Forelimb muscle (tissue), 1 donor: ENCODE data around the gene MAPK1. TPM values are rescaled to one million over a fixed set of nuclear protein-coding genes. Genes with fewer than 3 reads are reported as not detected.
"Not testable (repeated sequence)": the region's sequence is repeated elsewhere in the genome, so short reads cannot be mapped to it uniquely, and the experiment has no call there.

Source experiments
- DNase-seq: peaks from one replicate; pipeline ENCODE4 v3.0.0-alpha.2; 2013; ENCODE audit warnings: low read depth
- polyA plus RNA-seq: library from polyadenylated mRNA; unstranded; fragments of 120-200 nt; gene quantifications from one replicate; pipeline ENCODE4 v1.2.1, GENCODE V29; 2013; ENCODE audit not compliant: insufficient read length

The MAPK1 gene
- polyA plus RNA-seq, 1 donor = 138 TPM

DNA sequence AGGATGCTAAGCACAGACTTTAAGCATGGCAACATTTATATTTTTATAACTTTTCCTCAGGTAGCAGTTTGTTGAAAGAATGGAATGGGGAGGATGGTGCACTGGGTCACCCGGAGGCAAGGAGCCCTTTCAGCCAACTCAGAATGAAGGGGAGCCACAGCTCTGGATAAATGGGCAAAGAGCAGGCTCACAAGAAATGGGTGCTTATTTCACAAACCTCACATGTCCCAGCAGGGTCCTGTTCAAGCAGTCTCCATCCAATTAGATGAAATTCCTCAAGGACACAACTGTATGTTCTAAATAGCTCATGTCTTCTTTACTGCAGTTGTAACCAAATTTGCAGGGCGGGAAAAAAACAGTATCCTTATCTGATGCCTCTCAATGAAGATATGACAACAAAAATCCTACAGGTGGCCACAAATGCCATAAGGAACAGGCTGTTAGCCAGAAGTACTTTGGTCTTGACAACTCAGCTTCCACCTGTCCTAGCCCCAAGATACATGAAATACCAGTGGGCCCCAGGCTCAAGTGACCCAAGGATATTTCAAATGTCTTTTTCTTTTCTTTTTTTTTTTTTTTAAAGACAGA lies 48.2 kb downstream of the MAPK1 start:
- DNase-seq = no peak

DNA sequence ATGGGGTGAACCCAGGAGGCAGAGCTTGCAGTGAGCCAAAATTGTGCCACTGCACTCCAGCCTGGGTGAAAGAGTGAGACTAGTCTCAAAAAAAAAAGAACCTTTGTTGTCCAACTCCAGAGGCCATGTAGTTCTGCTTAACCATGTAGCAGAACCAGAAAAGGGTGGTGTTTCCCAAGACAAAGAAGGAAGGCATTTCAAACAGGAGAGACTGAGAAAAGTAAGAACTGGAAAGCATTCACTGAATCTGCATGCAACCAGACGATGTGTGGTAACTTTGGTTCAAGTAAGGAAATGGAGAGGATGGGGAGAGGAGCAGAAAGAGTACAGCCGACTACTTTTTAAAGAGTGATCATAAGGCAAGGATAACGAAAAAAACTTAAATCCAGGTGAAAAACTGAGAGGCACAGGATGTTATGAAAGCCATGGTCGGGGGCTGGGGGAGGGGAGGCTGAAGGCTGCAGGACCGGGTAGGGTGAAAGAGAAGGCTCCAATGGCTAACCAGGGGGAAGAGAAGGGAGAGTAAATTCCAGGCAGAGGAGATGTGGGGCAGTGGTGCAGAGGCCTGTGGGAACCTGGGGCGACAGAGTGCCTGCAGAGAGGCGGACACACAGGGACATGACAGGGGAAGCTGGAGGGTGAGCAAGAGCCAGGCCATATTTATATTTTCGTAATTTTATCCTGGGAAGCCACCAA lies 48.8 kb downstream of the MAPK1 start:
- DNase-seq = no peak

DNA sequence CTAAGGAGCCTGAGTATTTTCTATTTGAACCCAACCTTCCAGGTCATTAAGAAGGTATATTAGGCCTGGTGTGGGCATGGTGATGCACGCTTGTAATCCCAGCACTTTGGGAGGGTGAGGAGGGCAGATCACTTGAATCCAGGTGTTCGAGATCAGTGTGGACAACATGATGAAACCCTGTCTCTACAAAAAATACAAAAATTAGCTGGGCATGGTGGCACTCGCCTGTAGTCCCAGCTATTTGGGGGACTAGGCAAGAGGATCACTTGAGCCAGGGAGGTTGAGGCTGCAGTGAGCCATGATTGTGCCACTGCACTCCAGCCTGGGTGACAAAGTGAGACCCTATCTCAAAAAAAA lies 50.0 kb downstream of the MAPK1 start:
- DNase-seq = not testable (repeated sequence)

DNA sequence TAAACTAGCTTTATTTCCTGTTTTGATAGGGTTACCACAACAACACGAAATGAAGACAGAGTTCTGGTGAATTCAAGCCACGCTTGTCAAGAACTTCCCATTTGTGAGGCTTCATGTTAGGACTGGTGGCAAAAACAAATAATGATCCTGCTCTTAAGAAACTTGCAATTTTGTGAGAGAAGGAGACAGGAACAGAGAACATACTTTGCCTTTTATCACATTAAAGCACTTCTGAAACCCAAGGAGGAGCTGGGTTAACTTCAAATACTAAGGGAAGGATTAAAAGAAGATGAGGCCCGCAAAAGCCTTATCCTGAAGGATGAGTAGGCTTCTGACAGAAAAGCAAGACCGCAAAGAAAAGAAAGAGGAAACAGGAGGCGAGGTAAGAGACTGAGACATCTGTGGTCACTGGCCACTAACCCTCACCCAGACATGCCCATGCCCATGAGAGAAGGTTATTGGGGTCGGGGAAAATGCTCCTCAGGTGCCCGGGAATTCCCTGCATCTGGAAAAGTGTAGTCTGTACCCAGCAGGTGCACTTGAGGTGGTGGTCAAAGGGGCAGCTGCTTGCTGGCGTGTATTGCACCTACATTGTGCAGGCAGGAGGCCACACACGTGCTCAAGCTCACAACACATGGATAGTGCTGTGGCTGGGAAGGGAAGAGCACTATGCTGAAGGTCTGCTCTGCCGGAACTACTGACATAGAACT lies 50.5 kb downstream of the MAPK1 start:
- DNase-seq = peak; percentile 87

DNA sequence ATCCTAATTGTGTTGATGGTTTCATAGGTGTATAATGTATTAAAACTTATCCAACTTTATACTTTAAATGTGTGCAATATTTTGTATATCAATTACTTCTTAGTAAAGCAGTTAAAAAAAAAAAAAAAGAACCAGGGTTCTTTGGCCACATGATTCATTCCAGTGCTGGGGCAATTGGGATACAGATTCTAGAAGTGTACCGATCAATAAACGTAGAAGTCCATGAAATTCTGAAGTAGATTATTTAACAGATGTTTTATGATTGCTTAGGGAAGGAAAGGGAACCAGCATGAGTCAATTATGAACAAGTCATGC lies 51.0 kb downstream of the MAPK1 start:
- DNase-seq = no peak

DNA sequence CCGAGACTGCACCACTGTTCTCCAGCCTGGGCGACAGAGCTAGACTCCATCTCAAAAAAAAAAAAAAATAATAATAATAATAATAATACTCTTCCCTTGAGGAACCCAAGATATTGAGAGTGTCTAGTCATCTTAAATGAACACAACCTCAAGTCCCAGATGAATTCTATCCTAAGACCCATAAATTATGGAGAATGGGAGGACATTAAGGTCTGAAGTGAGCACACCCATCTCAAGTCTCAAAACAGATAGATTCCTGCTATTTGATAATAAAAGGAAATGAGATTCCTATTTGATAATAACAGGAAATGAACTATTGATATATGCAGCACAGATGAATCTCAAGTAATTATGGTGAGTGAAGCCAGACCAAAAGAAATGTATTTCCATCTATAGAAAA lies 51.5 kb downstream of the MAPK1 start:
- DNase-seq = no peak

DNA sequence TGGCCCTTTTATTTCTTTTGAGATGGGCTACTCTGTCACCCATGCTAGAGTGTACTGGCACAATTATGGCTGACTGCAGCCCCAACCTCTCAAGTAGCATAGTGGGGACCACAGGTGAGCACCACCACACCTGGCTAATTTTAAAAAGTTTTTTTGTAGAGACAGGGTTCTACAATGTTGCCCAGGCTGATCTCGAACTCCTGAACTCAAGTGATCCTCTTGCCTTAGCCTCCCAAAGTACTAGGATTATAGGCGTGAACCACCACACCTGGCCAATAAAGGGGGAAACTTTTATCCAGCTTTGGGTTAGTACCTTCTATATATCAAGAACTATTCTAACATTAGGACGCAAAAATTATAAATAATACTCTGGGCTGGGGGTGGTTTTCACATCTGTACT lies 52.1 kb downstream of the MAPK1 start:
- DNase-seq = no peak

DNA sequence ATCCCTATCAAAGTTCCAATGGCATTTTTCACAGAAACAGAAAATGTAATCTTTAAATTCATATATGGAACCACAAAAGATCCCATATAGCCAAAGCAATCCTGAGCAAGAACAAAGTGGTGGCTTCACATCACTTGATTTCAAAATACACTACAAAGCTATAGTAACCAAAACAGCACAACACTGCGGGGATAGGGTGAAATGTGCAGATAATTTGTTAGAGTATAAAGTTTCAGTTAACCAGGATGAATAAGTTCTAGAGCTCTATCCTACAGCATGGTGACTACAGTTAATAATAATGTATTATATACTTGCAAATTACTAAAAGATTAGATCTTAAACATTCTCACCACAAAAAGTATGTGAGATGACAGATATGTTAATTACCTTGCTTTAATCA lies 55.5 kb downstream of the MAPK1 start:
- no peak for DNase-seq

DNA sequence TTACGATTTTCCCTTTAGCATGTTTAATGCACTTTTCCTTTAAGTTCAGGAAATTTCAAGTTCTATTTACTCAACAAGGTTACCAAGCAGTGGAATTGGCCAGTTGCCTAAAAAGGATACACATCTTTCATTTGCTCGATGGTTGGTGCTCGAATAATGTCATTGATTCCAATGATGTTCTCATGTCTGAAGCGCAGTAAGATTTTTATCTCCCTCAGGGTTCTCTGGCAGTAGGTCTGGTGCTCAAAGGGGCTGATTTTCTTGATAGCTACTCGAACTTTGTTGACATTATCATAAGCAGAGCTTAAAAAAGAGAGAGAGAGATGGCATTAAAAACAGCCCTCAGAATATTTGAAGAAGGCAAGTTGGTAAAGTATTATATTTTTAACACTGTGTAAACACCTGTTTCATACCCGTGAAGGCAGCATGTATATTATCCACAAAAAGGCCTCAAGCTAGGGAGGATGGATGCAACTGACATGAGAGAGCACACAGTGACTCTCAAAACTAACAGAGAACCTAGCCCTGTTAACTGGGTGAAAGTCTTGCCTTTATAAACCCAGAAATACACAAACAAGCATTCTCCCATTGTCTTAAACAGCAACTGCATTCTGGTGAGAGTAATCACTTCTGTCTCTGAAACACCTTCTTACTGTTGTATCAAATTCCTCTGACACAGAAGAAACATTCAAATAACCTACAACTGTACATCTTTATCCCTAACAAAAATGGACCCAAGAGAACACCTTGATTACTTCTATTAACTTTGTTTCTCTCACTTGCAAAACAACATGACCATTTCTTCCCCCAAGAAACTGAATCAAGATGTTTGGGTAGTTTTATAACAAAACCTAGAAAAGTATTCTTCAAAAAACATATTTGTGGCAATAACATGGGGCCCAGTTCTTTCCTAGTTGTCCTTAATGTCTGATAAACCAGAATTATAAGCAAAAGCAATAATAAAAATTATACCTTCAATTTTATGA lies 59.6 kb downstream of the MAPK1 start:
- no peak for DNase-seq

DNA sequence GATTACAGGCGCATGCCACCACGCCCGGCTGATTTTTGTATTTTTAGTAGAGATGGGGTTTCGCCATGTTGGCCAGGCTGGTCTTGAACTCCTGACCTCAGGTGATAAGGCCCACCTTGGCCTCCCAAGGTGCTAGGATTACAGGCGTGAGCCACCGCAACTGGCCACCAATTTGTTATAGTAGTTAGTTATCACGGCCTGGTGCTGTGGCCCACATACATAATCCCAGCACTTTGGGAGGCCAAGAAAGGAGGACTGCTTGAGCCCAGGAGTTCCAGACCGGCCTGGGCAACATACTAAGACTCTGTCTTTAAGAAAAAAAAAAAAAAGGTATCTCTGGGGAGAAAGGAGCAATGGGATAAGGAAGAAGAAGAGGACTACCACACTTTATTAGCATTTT lies 62.1 kb downstream of the MAPK1 start:
- DNase-seq = not testable (repeated sequence)

DNA sequence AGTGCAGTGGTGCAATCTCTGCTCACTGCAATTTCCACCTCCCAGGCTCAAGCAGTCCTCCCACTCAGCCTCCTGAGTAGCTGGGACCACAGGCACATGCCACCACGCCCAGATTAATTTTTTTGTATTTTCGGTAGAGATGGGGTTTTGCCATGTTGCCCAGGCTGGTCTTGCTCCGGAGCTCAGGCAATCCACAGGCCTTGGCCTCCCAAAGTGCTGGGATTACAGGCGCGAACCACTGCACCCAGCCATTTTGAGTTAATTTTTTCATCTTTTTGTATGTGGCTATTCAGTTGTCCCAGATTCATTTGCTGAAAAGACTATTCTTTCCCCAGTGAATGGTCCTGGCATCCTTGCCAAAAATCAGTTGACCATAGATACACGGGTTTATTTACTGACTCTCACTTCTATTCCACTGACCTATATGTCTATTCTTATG lies 63.6 kb downstream of the MAPK1 start:
- no peak for DNase-seq

DNA sequence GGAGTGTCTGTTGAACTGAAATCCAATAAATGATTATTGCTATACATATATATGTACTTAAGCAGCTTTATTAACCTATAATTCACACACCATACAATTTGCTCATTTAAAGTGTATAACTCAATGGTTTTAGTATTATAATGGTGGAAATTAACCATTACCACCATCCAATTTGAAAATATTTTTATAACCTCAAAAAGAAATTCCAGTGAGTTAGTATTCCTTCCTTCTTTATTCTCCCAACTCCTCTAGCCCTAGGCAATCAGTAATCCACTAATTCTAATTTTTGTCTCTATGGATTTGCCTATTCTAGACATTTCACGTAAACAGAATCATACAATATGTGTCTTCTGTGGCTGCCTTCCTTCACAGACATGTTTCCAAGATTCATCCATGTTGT lies 64.8 kb downstream of the MAPK1 start:
- DNase-seq = no peak

DNA sequence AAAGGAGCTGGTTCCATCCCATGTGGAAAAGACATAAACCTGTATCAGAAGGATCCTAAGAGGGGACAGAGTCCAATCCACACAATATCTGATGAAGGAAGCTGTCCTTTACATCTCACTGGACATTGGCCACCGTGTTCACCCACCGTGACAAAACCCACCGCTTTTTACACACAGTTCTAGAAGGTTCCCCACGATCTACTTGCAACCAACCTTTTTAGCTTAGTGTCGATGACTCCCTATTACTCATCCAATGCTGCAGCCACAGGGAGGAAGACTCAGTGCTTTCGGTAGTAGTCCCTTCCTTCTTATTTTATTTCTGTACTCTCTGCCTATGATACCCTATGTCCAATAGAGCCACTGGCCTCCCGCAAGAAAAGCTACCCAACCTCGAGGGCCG lies 65.4 kb downstream of the MAPK1 start:
- no peak for DNase-seq

DNA sequence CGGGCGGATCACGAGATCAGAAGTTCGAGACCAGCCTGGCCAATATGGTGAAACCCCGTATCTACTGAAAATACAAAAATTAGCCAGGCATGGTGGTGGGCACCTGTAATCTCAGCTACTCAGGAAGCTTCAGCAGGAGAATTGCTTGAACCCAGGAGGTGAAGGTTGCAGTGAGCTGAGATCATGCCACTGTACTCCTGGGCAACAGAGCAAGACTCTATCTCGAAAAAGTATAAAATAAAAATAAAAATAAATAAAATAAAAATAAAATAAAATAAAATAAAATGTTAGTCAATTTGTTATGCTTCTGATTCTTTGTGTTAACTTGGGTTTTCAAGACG lies 66.2 kb downstream of the MAPK1 start:
- DNase-seq = not testable (repeated sequence)

DNA sequence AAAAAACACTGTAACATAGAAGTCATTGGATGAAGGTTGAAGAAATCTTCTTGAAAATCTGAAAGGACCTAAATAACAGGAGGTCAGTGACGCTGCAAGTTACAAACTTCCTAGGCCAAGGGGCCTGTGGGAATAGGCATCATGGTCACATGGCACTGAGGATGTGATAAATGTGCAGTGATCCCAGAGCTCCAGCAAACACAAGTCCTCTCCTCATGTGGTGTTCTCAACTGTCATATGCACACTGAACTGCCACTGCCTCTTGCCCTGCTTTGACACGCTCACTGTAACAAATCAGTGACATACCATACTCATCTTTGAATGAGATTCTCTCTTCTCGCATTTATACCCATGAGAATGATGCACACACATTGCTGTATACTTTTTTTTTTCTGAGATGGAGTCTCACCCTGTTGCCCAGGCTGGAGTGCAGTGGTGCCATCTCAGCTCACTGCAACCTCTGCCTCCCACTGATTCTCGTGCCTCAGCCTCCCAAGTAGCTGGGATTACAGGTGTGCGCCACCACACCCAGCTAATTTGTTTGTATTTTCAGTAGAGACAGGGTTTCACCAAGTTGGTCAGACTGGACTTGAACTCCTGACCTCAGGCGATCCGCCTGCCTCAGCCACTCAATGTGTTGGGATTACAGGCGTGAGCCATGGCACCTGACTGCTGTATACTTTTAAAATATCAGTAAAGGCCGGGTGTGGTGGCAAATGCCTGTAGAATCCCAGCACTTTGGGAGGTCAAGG lies 66.7 kb downstream of the MAPK1 start:
- no peak for DNase-seq

DNA sequence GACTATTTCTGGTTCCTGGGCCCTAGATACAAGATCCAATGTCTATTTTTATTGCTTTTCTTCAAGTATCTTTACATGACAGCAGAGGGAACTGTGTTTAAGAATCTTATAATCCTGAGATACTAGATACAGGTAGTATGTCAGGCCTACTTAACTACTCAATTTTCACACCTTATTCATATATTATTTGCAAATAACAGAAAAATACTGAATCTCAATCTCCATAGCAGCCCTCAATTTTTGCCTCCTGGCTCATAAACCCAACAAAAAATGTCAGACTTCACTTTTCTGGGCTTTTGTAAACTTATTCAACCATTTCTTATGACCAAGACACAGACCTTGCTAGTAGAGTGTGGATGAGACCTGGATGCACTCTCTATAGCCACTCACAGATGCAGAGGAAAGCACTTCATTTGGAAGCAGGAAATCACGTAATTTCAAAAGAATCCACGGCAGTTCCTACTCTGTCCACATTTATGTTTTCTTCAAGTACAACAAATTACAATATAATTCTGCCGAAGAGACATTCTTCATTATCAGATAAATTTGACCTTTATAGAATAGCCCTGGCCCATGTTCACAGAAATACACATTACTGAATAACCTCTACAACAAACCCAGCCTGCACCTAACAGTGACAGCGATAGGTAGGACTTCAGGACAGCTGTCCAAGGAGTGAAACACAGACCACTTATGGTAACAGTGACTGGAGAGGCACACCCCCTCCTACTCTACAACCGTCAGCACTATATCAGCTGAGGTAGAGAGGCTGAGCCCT lies 69.8 kb downstream of the MAPK1 start:
- DNase-seq = no peak

DNA sequence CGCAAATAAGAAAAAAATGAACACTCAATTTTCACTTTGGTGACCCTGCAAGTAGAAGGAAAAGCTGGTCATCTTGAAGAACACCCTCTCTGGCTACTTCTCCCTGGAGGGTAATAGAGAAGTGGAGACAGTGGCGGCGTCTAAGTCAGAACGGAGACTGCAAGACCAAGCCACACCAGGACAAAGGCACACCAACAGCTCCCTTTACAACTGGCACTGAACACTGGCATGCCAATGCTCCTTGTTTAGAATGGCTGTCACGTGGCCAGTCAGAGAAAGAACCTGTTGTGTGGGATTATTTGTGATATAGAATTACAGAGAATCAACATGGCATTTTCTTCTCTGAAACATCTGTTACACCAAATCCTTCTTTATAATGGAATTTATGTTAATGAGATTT lies 70.6 kb downstream of the MAPK1 start:
- DNase-seq = no peak

DNA sequence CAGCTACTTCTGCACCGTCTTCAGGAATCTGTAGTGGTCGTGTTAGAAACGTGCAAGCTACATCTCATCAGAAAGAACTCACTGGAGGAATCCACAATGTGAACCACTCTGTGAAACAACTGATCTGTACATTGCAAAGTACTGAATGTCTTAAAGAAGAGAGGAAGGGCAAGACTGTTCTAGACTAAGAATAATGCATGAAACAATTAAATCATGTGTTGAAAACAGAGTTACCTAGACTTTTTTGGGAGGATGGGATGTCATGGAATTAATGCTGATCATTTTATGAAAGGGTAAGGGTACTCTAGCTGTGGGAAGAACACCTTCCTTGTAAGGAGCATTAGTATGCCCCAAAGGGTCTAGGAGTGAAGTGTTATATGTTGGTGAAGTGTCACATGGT lies 71.2 kb downstream of the MAPK1 start:
- DNase-seq = no peak

DNA sequence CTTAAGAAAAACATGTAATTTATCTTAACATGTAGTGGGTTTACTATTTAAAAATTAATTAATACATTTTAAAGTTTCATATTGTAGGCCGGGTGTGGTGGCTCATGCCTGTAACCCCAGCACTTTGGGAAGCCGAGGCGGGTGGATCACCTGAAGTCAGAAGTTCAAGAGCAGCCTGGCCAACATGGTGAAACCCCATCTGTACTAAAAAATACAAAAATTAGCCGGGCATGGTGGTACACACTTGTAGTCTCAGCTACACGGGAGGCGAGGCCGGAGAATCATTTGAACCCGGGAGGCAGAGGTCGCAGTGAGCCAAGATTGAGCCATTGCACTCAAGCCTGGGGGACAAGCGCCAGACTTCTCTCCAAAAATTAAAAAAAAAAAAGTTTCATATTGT lies 73.7 kb downstream of the MAPK1 start:
- not testable (repeated sequence) for DNase-seq
